DMS53 treated with DMSO at 0.1 percent for 48 hours (cell line): Measurements from ENCODE around the gene BSN.

Experiments
- DNase-seq: peaks from one replicate; lab custom pipeline; 2025; ENCODE audit not compliant: unreplicated experiment; lab: John Stamatoyannopoulos, UW

BSN gene

GRCh38 chr3:49602049-49602554 is 47.8 kb downstream of the BSN start:
- DNase-seq, result no peak

GRCh38 chr3:49602877-49603411 is 48.7 kb downstream of the BSN start:
- peak; percentile 40 for DNase-seq

GRCh38 chr3:49606427-49606826 is 52.1 kb downstream of the BSN start:
- DNase-seq, result no peak

- no peak for DNase-seq
Measured at GRCh38 chr3:49607105-49607591, 52.9 kb downstream of the BSN start.

GRCh38 chr3:49607796-49608195 is 53.5 kb downstream of the BSN start:
- no peak for DNase-seq

GRCh38 chr3:49609314-49609713 is 55.0 kb downstream of the BSN start:
- DNase-seq, result no peak

- no peak for DNase-seq
Measured at GRCh38 chr3:49609815-49610214, 55.5 kb downstream of the BSN start.

GRCh38 chr3:49610666-49611280 is 56.5 kb downstream of the BSN start:
- no peak for DNase-seq

- no peak for DNase-seq
Measured at GRCh38 chr3:49611291-49611690, 57.0 kb downstream of the BSN start.

- DNase-seq, result no peak
Measured at GRCh38 chr3:49611719-49612118, 57.4 kb downstream of the BSN start.

- no peak for DNase-seq
Measured at GRCh38 chr3:49614936-49615335, 60.7 kb downstream of the BSN start.

GRCh38 chr3:49616061-49616460 is 61.8 kb downstream of the BSN start:
- DNase-seq, result no peak

GRCh38 chr3:49616491-49616941 is 62.2 kb downstream of the BSN start:
- no peak for DNase-seq

- DNase-seq, result no peak
Measured at GRCh38 chr3:49617390-49618013, 63.2 kb downstream of the BSN start.

- DNase-seq, result no peak
Measured at GRCh38 chr3:49618412-49618811, 64.1 kb downstream of the BSN start.

- no peak for DNase-seq
Measured at GRCh38 chr3:49619649-49620048, 65.4 kb downstream of the BSN start.

GRCh38 chr3:49620728-49621127 is 66.5 kb downstream of the BSN start:
- DNase-seq, result no peak

GRCh38 chr3:49623071-49623470 is 68.8 kb downstream of the BSN start:
- no peak for DNase-seq

- DNase-seq, result no peak
Measured at GRCh38 chr3:49625071-49625470, 70.8 kb downstream of the BSN start.

- DNase-seq, result no peak
Measured at GRCh38 chr3:49626101-49626581, 71.9 kb downstream of the BSN start.

GRCh38 chr3:49626796-49627195 is 72.5 kb downstream of the BSN start:
- DNase-seq, result no peak

GRCh38 chr3:49627634-49628033 is 73.4 kb downstream of the BSN start:
- DNase-seq, result no peak
